Measurements from ENCODE around the gene RBM19. TPM values are rescaled to one million over a fixed set of nuclear protein-coding genes. Genes with fewer than 3 reads are reported as not detected.

RBM19 gene
- total and polyA plus RNA-seq, 12 donors: 13.3 to 26.6 (median 16.2) TPM

- Histone ChIP-seq H3K4me3 (no peak overlapping the region), H3K27me3 (no peaks in the 10 kb centered on the region), H3K36me3 (peaks cover 0 to 84% (median 7%) of the 10 kb centered on the region in 9 donors), H3K4me1 (peaks cover 0 to 12% (median 4%) of the 10 kb centered on the region in 9 donors), H3K27ac (peak overlapping the region in 1 of 10 donors; percentile 23), H3K9me3 (no peaks in the 10 kb centered on the region)
- TF ChIP-seq CTCF (IDR thresholded peaks at IDR 0.05): no peak
- ATAC-seq (no peak), DNase-seq (no peak)
- WGBS, 2 donors: 100% methylated on average over 6 of the region's 6 CpGs
- intact Hi-C loops (cut with DNase I): no loop called here
Measured at GRCh38 chr12:113931517-113931916, 34.6 kb downstream of the RBM19 start.

GRCh38 chr12:113930249-113930648, 35.9 kb downstream of the RBM19 start:
- no peak for TF ChIP-seq CTCF (IDR thresholded peaks at IDR 0.05)
- DNase-seq (no peak), ATAC-seq (no peak)
- H3K4me1 ChIP-seq: peaks cover 0 to 12% (median 4%) of the 10 kb centered on the region in 9 donors
- H3K27me3 ChIP-seq: no peaks in the 10 kb centered on the region
- intact Hi-C loops (cut with DNase I): no loop called here
- H3K27ac ChIP-seq: no peak overlapping the region
- WGBS, 2 donors: 87 to 94% methylated on average over 4 of the region's 4 CpGs
- peaks cover 0 to 84% (median 14%) of the 10 kb centered on the region in 9 donors for H3K36me3 ChIP-seq
- no peaks in the 10 kb centered on the region for H3K9me3 ChIP-seq
- H3K4me3 ChIP-seq: no peak overlapping the region

- H3K4me1 ChIP-seq: peaks cover 0 to 12% (median 4%) of the 10 kb centered on the region in 9 donors
- no peak for ATAC-seq
- WGBS, 2 donors: 76 to 78% methylated on average over 5 of the region's 5 CpGs
- H3K27ac ChIP-seq: no peak overlapping the region
- no peak for TF ChIP-seq CTCF (IDR thresholded peaks at IDR 0.05)
- H3K4me3 ChIP-seq: no peak overlapping the region
- no peaks in the 10 kb centered on the region for H3K27me3 ChIP-seq
- no peaks in the 10 kb centered on the region for H3K9me3 ChIP-seq
- H3K36me3 ChIP-seq: peaks cover 0 to 84% (median 22%) of the 10 kb centered on the region in 9 donors
- intact Hi-C loops (cut with DNase I): no loop called here
- DNase-seq: no peak
Measured at GRCh38 chr12:113929312-113929989, 36.7 kb downstream of the RBM19 start.

GRCh38 chr12:113926788-113927187, 39.3 kb downstream of the RBM19 start:
- Histone ChIP-seq H3K9me3 (no peaks in the 10 kb centered on the region), H3K27ac (no peak overlapping the region), H3K27me3 (no peaks in the 10 kb centered on the region), H3K4me1 (peaks cover 0 to 8% (median 0%) of the 10 kb centered on the region in 9 donors), H3K36me3 (peaks cover 0 to 88% (median 43%) of the 10 kb centered on the region in 9 donors), H3K4me3 (no peak overlapping the region)
- no peak for TF ChIP-seq CTCF (IDR thresholded peaks at IDR 0.05)
- intact Hi-C loops (cut with DNase I): no loop called here
- DNase-seq (no peak), ATAC-seq (no peak)
- WGBS, 2 donors: 91 to 93% methylated on average over 8 of the region's 8 CpGs

Data from heart right ventricle (tissue), 16 donors.